A673 (cell line): ENCODE measurements around the gene MIDN. TPM values are rescaled to one million over a fixed set of nuclear protein-coding genes. Genes with fewer than 3 reads are reported as not detected.
A peak's percentile ranks its signal among the peaks of the same experiment; 100 is the strongest.

Experiments
- BruUV-seq: library from RNA; stranded (reverse); fragments of 400-500 nt; replicated peaks from 2 replicates; lab custom pipeline; 2021; lab: Mats Ljungman, UMichigan
- CTCF ChIA-PET: fragments of 300-600 bp; sonication (Branson Sonifier 250); formaldehyde crosslinking; loops from one replicate; lab custom pipeline; 2022; ENCODE audit warnings: antibody characterized with exemption; lab: Charles Lee
- POLR2A ChIA-PET: fragments of 300-600 bp; sonication (Branson Sonifier 250); formaldehyde crosslinking; loops from one replicate; lab custom pipeline; 2022; ENCODE audit warnings: antibody characterized with exemption; ENCODE audit not compliant: low non-redundant PET; lab: Charles Lee
- DNase-seq: peaks from one replicate; pipeline ENCODE4 v3.0.0-alpha.2; 2015; ENCODE audit warnings: low spot score
- H3K27ac ChIP-seq: fragments of 200-600 bp; sonication (generic); 2 replicates; pipeline ENCODE4 v1.5.1; 2016; ENCODE audit warnings: mixed run types, low read depth, mild to moderate bottlenecking, mixed read lengths, antibody characterized with exemption, low read length; ENCODE audit not compliant: poor library complexity, severe bottlenecking
- H3K27me3 ChIP-seq: fragments of 200-600 bp; sonication (generic); replicated peaks from 2 replicates; pipeline ENCODE4 v1.6.1; 2017; ENCODE audit warnings: mixed run types, low read depth, mild to moderate bottlenecking, mixed read lengths, antibody characterized with exemption, low read length; ENCODE audit not compliant: insufficient read depth, poor library complexity
- H3K36me3 ChIP-seq: fragments of 200-600 bp; sonication (generic); 2 replicates; pipeline ENCODE4 v1.6.1; 2016; ENCODE audit warnings: mixed run types, mild to moderate bottlenecking, mixed read lengths, antibody characterized with exemption, low read length; ENCODE audit not compliant: insufficient read depth, poor library complexity, severe bottlenecking
- H3K4me1 ChIP-seq: fragments of 200-600 bp; sonication (generic); 2 replicates; pipeline ENCODE4 v1.6.1; 2017; ENCODE audit warnings: mixed run types, mild to moderate bottlenecking, mixed read lengths, antibody characterized with exemption, low read length; ENCODE audit not compliant: insufficient read depth, poor library complexity, severe bottlenecking
- H3K4me3 ChIP-seq: fragments of 200-600 bp; sonication (generic); 2 replicates; pipeline ENCODE4 v1.5.1; 2016; ENCODE audit warnings: low read depth, mixed run types, mild to moderate bottlenecking, mixed read lengths, low read length; ENCODE audit not compliant: poor library complexity, severe bottlenecking
- H3K9me3 ChIP-seq: fragments of 200-600 bp; sonication (generic); 2 replicates; pipeline ENCODE4 v1.6.1; 2016; ENCODE audit warnings: mixed run types, low read depth, mild to moderate bottlenecking, mixed read lengths, antibody characterized with exemption, low read length; ENCODE audit not compliant: poor library complexity, severe bottlenecking
- EZH2 ChIP-seq: fragments of 200-600 bp; sonication (generic); IDR thresholded peaks from 2 replicates; pipeline ENCODE4 v1.6.1; 2017; ENCODE audit warnings: borderline replicate concordance, low read depth, mild to moderate bottlenecking, mixed read lengths, antibody characterized with exemption, low read length; ENCODE audit not compliant: poor library complexity, severe bottlenecking
- intact Hi-C: fragments of 100-400 bp; cut with micrococcal nuclease; formaldehyde crosslinking; loops from one replicate; pipeline ENCODE4 v1.10.0; 2022; ENCODE audit not compliant: unreplicated experiment
- total RNA-seq: library from RNA; stranded (reverse); gene quantifications from 2 replicates; pipeline ENCODE4 v1.2.3, GENCODE V29; 2021
- TF ChIP-seq, protein P1 (sequence below): fragments of 300-800, 200-600 bp; sonication (generic); conservative IDR thresholded peaks from 2 replicates; pipeline ENCODE4 v1.5.1; 2017; ENCODE audit warnings: low read depth, mild to moderate bottlenecking, antibody characterized with exemption, low read length, moderate library complexity, mixed read lengths

The MIDN gene
- total RNA-seq, 1 experiment from 2014 or later = 169 TPM

DNA sequence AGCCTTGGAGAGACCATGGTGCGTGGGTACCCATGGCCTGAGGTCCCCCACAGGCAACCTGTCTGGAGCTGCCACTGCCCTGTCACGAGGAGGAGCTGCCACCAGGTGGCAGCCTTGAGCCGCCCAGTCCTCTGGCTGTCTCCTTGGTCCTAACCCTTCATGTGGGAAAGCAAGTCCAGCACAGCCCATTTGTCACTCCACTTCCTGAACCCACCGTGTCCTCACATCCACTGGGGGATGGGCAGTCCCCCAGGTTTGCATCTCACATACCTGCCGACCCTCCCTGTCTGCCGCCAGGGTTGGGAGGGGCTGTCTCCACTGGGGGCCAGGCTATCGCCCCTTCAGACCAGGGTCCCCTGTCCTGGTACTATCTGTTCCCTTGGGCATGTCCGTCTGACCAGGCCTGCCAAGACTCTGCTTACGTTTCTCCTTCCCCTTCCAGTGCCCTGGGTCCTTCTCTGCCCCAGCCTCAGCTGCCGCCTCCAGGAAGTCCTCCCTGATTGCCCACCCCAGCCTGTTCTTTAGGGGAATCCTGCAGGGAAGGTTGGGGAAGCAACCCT is 31.5 kb downstream of the MIDN start:
- Histone ChIP-seq H3K27ac (no peak overlapping the region), H3K4me3 (no peak overlapping the region), H3K9me3 (no peaks in the 10 kb centered on the region), H3K36me3 (peaks cover 9% of the 10 kb centered on the region), H3K4me1 (peaks cover 7% of the 10 kb centered on the region), H3K27me3 (peaks cover 6% of the 10 kb centered on the region)
- POLR2A ChIA-PET = no interaction called here
- TF ChIP-seq EZH2 = no peak
- TF ChIP-seq, protein P1, sequence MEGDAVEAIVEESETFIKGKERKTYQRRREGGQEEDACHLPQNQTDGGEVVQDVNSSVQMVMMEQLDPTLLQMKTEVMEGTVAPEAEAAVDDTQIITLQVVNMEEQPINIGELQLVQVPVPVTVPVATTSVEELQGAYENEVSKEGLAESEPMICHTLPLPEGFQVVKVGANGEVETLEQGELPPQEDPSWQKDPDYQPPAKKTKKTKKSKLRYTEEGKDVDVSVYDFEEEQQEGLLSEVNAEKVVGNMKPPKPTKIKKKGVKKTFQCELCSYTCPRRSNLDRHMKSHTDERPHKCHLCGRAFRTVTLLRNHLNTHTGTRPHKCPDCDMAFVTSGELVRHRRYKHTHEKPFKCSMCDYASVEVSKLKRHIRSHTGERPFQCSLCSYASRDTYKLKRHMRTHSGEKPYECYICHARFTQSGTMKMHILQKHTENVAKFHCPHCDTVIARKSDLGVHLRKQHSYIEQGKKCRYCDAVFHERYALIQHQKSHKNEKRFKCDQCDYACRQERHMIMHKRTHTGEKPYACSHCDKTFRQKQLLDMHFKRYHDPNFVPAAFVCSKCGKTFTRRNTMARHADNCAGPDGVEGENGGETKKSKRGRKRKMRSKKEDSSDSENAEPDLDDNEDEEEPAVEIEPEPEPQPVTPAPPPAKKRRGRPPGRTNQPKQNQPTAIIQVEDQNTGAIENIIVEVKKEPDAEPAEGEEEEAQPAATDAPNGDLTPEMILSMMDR = peak; percentile 96
- DNase-seq = peak; percentile 87
- no TSS peak for BruUV-seq
- CTCF ChIA-PET = interaction anchor here (0.6 to 2.0 kb wide), 6 partner anchors 12 to 103 kb away, joined by 3 to 10 read pairs (median 6); no protein-coding TSS in a partner anchor
- intact Hi-C loops = loop anchor here (1.0 to 10.0 kb wide), 3 partner anchors 92 to 315 kb away; partner anchors contain the start of gene MBD3

DNA sequence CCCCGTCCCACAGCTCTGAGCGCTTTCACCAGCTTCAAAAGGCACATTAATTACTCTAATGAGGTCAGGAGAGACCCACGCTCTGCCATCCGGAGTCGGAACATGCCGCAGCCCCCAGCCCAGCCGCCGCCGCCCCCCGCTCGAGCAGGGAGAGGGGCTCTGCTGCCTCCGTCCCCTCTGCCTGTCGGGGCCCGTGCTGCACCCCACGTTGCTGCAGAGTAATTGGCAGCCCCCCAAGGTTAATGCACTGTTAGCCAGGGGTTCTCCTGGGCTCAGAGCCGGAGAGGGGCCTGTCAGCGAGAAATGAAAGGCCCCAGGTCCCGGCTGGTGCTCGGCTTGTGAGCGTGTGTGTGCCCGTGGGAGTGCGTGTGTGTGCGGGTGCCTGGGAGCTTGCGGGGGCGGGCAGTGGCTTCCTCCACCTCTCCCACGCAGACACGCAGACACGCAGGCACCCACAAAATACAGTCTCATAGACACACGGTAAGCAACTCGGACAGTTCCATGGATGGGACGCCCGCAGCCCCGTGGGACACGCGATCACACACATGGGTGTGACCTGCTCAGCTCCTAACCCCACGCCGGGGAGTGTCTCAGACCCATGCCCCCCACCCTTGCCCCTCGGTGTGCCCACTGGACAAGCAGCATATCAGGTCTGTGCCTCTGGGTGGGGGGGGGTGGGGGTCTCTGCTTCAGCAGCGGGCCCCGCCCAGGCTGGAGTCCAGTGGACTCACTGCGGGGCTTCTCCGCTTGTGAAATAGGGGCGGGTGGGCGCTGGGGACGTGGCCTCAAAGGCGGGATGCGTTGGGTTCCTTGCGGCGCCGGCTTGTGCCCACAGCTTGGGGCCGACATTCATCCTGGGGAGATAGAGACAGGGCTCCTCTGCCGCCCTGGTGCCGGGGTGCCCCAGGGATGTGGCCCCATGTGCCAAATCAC is 32.5 kb downstream of the MIDN start:
- H3K36me3 ChIP-seq = peaks cover 9% of the 10 kb centered on the region
- no peak overlapping the region for H3K27ac ChIP-seq
- H3K27me3 ChIP-seq = peaks cover 13% of the 10 kb centered on the region
- TF ChIP-seq EZH2 = no peak
- TF ChIP-seq, protein P1 = no peak
- peaks cover 5% of the 10 kb centered on the region for H3K4me1 ChIP-seq
- POLR2A ChIA-PET = no interaction called here
- no peaks in the 10 kb centered on the region for H3K9me3 ChIP-seq
- H3K4me3 ChIP-seq = no peak overlapping the region
- intact Hi-C loops = no loop called here
- no TSS peak for BruUV-seq
- no peak for DNase-seq
- CTCF ChIA-PET = interaction anchor here (1.4 kb wide), 1 partner anchor 91 kb away, joined by 7 read pairs; no protein-coding TSS in a partner anchor

DNA sequence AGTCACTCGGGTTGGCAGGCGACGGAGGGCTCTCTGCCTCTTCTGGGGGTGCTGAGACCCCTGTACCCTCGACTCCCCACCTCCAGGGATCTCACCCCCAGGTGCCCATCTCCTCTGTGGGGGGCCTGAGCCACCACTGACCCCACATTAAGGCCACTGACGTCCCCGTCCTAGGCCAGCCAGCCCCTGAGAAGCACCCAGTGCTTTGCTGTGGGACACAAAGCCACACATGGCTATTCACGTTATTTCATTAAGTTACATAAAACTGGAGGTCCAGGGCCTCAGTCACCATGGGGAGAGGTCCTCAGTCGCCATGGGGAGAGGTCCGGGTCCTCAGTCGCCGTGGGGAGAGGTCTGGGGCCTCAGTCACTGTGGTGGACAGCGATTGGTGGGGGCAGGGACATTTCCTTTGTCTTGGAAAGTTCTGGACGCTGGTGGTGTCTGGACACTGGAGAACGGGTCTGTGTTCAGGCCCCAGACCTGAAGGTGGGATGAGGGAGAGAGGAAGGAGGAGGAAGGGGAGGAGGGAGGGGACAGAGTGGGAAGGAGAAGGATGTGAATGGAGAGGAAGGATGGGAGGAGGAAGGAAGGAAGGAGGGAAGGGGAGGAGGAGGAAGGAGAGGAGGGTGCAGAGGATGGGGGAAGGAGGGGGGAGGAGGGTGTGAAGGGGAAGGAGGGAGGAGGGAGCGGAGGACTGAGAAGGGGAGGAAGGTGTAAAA is 33.3 kb downstream of the MIDN start:
- no peaks in the 10 kb centered on the region for H3K9me3 ChIP-seq
- no peak for DNase-seq
- peaks cover 18% of the 10 kb centered on the region for H3K27me3 ChIP-seq
- CTCF ChIA-PET = no interaction called here
- H3K27ac ChIP-seq = no peak overlapping the region
- BruUV-seq = no TSS peak
- H3K4me3 ChIP-seq = no peak overlapping the region
- intact Hi-C loops = no loop called here
- POLR2A ChIA-PET = no interaction called here
- TF ChIP-seq, protein P1 = no peak
- no peak for TF ChIP-seq EZH2
- peaks cover 9% of the 10 kb centered on the region for H3K36me3 ChIP-seq
- peaks cover 4% of the 10 kb centered on the region for H3K4me1 ChIP-seq
